Loucy (cell line): ENCODE results near the gene ZNF593.

Experiments used
- H2AFZ ChIP-seq: fragments of 200-600 bp; sonication (generic); 2 replicates; pipeline ENCODE4 v1.6.0; 2016; ENCODE audit warnings: antibody characterized with exemption, mild to moderate bottlenecking, low read length, moderate library complexity
- H3F3A ChIP-seq: fragments of 200-600 bp; 2 replicates; pipeline ENCODE4 v1.6.0; 2016; ENCODE audit warnings: antibody characterized with exemption, low read depth, mild to moderate bottlenecking
- H3K27me3 ChIP-seq: fragments of 200-600 bp; sonication (generic); 2 replicates; pipeline ENCODE4 v1.6.1; 2014; ENCODE audit warnings: low read length, mild to moderate bottlenecking; ENCODE audit not compliant: insufficient read depth, poor library complexity, severe bottlenecking
- H3K36me3 ChIP-seq: fragments of 200-600 bp; sonication (generic); 2 replicates; pipeline ENCODE4 v1.6.1; 2016; ENCODE audit warnings: low read length; ENCODE audit not compliant: insufficient read depth
- H3K4me1 ChIP-seq: fragments of 200-600 bp; sonication (generic); 2 replicates; pipeline ENCODE4 v1.5.1; 2014; ENCODE audit warnings: low read length, mild to moderate bottlenecking; ENCODE audit not compliant: insufficient read depth, poor library complexity, severe bottlenecking
- H3K4me2 ChIP-seq: fragments of 200-600 bp; sonication (generic); 2 replicates; pipeline ENCODE4 v1.6.0; 2014; ENCODE audit warnings: antibody characterized with exemption, low read length, low read depth, mild to moderate bottlenecking; ENCODE audit not compliant: poor library complexity, severe bottlenecking
- H3K4me3 ChIP-seq: fragments of 200-600 bp; sonication (generic); 2 replicates; pipeline ENCODE4 v1.5.1; 2014; ENCODE audit warnings: low read length, mild to moderate bottlenecking, mixed read lengths; ENCODE audit not compliant: poor library complexity, severe bottlenecking
- H3K79me2 ChIP-seq: fragments of 200-600 bp; sonication (generic); 2 replicates; pipeline ENCODE4 v1.6.1; 2014; ENCODE audit warnings: low read length; ENCODE audit not compliant: insufficient read depth
- H3K9ac ChIP-seq: fragments of 200-600 bp; sonication (generic); 2 replicates; pipeline ENCODE4 v1.6.0; 2014; ENCODE audit warnings: mild to moderate bottlenecking, low read depth, low read length, moderate library complexity; ENCODE audit not compliant: poor library complexity, severe bottlenecking
- H3K9me2 ChIP-seq: fragments of 200-600 bp; sonication (generic); replicated peaks from 2 replicates; pipeline ENCODE4 v1.6.1; 2016; ENCODE audit warnings: low read depth, low read length, mixed read lengths
- H3K9me3 ChIP-seq: fragments of 200-600 bp; sonication (generic); 2 replicates; pipeline ENCODE4 v1.6.1; 2014; ENCODE audit warnings: mild to moderate bottlenecking, antibody characterized with exemption, low read length, low read depth; ENCODE audit not compliant: insufficient read depth
- H4K20me1 ChIP-seq: fragments of 200-600 bp; sonication (generic); 2 replicates; pipeline ENCODE4 v1.6.0; 2014; ENCODE audit warnings: antibody characterized with exemption, low read length, mild to moderate bottlenecking; ENCODE audit not compliant: insufficient read depth, poor library complexity, severe bottlenecking
- EZH2phosphoT487 ChIP-seq: fragments of 200-600 bp; IDR thresholded peaks from 2 replicates; pipeline ENCODE4 v1.6.1; 2018; ENCODE audit warnings: antibody characterized with exemption, mild to moderate bottlenecking, moderate library complexity, borderline replicate concordance
- TF ChIP-seq, protein P1 (sequence below): fragments of 200-600 bp; sonication (generic); conservative IDR thresholded peaks from 2 replicates; pipeline ENCODE4 v1.5.1; 2014; ENCODE audit warnings: mild to moderate bottlenecking, antibody characterized with exemption, low read length

The ZNF593 gene

DNA sequence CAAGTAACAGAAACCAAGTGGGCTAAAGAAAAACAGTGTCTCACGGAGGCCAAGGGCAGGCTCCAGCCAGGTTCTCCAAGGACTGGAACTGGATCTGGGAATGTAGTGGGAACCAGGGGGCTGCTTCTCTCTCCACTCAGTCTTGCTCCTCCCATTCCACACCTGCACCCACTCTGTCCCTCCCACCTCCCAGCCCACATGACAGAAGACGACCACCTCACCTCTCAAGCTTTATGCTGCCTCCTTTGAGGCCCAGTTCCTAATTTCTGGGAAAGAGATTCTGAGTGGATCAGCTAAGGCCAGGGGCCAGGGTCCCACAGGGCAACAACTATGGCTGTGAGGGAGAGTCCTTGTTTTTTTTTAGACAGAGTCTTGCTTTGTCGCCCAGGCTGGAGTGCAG, 45.5 kb downstream of the ZNF593 start:
- Histone ChIP-seq H3K79me2 (no peaks in the 10 kb centered on the region), H2AFZ (no peak overlapping the region), H3K4me1 (no peaks in the 10 kb centered on the region), H3K4me3 (no peak overlapping the region), H3K9me2 (no peaks in the 10 kb centered on the region), H3F3A (no peaks in the 10 kb centered on the region), H4K20me1 (no peaks in the 10 kb centered on the region), H3K36me3 (no peaks in the 10 kb centered on the region), H3K9ac (no peak overlapping the region), H3K9me3 (no peaks in the 10 kb centered on the region), H3K27me3 (no peaks in the 10 kb centered on the region), H3K4me2 (no peak overlapping the region)
- no peak for TF ChIP-seq EZH2phosphoT487
- TF ChIP-seq, protein P1, sequence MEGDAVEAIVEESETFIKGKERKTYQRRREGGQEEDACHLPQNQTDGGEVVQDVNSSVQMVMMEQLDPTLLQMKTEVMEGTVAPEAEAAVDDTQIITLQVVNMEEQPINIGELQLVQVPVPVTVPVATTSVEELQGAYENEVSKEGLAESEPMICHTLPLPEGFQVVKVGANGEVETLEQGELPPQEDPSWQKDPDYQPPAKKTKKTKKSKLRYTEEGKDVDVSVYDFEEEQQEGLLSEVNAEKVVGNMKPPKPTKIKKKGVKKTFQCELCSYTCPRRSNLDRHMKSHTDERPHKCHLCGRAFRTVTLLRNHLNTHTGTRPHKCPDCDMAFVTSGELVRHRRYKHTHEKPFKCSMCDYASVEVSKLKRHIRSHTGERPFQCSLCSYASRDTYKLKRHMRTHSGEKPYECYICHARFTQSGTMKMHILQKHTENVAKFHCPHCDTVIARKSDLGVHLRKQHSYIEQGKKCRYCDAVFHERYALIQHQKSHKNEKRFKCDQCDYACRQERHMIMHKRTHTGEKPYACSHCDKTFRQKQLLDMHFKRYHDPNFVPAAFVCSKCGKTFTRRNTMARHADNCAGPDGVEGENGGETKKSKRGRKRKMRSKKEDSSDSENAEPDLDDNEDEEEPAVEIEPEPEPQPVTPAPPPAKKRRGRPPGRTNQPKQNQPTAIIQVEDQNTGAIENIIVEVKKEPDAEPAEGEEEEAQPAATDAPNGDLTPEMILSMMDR = no peak

DNA sequence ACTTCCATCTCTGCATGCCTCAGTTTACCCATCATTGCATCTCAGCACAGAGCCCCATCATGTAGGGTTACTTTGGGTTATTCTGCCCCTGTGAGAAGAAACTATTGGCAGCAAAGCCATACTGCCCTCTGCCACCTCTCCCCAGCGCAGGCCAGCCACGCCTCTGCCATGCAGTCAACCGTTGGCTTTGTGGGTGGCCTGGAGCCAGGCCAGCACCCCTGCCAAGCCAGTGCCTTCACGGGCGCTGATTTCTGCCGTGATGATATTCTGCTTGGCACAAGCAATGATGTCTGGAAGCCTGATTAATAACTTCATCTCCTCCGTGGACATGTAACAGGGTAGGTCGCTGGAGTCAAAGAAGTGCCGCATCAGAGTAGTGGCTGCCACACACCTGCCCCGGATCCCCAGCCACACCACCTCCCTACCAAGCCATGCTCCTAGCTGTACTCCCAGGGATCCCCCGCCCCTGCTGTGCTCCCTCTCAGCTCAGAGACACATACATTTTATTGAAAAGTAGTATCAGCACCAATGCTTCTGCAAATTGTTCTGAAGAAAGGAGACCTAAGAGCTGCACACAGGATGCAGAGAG, 49.3 kb downstream of the ZNF593 start:
- no peaks in the 10 kb centered on the region for H3K9me2 ChIP-seq
- no peaks in the 10 kb centered on the region for H3F3A ChIP-seq
- H3K4me1 ChIP-seq = no peaks in the 10 kb centered on the region
- no peak overlapping the region for H3K4me3 ChIP-seq
- H3K9me3 ChIP-seq = no peaks in the 10 kb centered on the region
- no peaks in the 10 kb centered on the region for H4K20me1 ChIP-seq
- H3K79me2 ChIP-seq = no peaks in the 10 kb centered on the region
- TF ChIP-seq EZH2phosphoT487 = no peak
- TF ChIP-seq, protein P1 = no peak
- H2AFZ ChIP-seq = no peak overlapping the region
- H3K4me2 ChIP-seq = no peak overlapping the region
- no peaks in the 10 kb centered on the region for H3K36me3 ChIP-seq
- no peak overlapping the region for H3K9ac ChIP-seq
- H3K27me3 ChIP-seq = no peaks in the 10 kb centered on the region
